HG02763 (cell line): ENCODE data around the gene TAOK3.

Source experiments
- ATAC-seq: cut with Tn5 transposase; IDR thresholded peaks from one replicate; pipeline ENCODE4 v1.9.1; 2021; ENCODE audit warnings: mild to moderate bottlenecking, moderate library complexity; ENCODE audit not compliant: unreplicated experiment

Gene TAOK3

GRCh38 chr12:118103601-118104382, 268.9 kb downstream of the TAOK3 start, which contains the start of gene VSIG10:
Gene VSIG10 (minus strand): TSS chr12:118104011. CDS start chr12:118103671, 340 bp downstream.
- ATAC-seq, result no peak

GRCh38 chr12:118103201-118103600, 269.5 kb downstream of the TAOK3 start:
- ATAC-seq, result no peak

GRCh38 chr12:118102609-118103008, 270.1 kb downstream of the TAOK3 start:
- ATAC-seq, result no peak

- no peak for ATAC-seq
Observed at GRCh38 chr12:118102070-118102469, 270.6 kb downstream of the TAOK3 start.

GRCh38 chr12:118101051-118101450, 271.7 kb downstream of the TAOK3 start:
- ATAC-seq, result no peak
